NCI-H774 (cell line): ENCODE measurements around the gene WDR27.

Source experiments
- DNase-seq: peaks from one replicate; lab custom pipeline; 2025; lab: John Stamatoyannopoulos, UW

The WDR27 gene

DNA sequence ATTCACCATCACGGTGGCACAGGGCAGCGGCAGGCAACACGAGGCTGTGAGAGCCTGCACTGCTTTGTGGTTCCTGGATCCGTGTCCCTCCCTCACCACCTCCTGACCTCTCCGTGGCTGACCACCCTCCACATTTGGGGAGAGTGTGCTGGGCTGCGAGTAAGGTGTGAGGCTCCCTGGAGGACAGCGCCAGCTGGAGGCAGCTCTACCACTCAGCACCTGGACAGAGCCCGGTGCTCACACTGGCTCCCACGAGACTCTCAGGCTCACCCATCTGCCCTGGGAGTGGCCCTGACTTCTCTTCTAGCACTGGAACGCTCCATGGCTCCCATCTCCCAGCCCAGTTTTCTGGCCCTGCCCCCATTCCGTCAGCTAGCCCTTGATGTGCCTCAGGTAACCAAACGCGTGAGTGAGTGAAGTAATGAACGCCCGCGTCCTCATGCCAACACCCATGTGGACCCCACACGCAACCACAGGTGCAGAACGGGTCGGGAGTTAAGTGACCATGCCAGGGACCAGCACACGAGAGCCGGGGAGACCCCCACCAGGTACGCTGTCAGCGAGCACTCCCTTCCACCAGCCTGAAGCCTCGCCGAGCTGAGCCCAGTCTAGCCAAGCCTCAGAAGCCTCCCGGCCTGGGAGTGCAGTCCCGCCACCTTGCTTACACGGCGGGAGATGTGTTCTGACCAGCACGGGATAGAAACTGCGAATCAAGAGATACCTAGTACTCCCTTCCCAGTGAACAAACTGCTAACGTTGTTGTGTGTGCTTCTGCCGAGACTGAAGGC is 137.2 kb downstream of the WDR27 start:
- no peak for DNase-seq

DNA sequence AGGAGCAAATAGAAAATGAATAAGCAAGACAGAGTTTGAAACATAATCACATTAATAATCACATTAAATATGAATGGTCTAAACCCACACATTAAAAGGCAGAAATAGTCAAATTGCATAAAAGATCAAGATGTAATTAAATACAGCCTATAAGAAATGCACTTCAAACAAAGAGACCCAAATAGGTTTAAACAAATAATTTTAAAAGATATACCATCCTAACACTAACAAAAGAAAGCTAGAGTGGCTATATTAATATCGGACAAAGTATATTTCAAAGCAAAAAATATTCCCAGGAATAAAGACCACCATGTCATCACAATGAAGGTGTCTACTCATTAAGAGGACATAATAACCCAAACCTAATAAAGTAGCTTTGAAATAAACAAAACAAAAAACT is 140.2 kb downstream of the WDR27 start:
- DNase-seq = no peak

DNA sequence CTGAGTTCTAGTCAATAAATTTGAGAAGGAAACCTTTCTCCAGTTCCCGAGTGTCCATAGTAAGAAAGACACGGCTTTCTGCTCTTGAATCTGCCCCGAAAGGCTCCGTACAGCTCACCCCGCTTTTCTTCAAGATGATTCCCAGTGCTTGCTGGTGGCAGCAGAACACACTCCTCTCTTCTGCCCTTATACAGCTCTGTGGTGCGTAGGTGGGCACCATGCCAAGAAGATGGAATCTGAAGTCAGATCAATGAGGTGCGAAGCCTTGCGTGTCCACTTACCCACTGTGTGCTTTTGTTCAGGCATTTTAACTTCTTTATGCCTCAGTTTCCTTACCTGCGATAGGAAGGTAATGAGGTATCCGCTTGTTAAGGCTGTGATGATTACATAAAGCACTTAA is 142.2 kb downstream of the WDR27 start:
- no peak for DNase-seq

DNA sequence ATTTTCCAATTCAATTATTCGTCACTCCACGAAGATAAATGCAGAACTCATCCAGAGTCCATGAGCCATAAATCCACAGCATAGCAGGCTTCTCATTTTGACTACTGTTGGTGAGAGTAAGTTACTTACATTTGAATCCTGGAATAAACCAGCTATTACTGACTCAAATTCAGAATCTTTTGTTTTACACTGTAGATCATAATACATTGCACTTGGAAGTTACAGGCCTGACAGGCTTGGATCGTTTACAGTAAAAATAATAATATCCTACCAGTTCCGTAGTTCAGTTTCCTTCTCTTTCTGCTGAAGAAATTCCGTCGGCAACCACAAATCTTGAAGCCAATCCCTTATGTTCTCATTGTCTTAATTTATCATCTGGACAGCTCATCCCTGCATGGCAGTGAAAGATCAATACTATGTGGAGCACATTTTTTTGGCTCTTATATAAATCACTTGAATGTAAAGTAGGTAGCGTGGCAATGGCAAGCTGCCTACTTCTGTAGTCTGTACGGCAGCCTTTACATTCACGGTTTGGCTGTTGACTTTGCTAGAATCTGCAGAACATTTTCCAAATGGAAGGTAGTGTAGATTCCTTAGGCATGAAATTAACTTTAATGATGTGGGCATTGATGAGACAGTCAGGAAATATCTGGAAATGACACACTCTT is 142.9 kb downstream of the WDR27 start:
- no peak for DNase-seq

DNA sequence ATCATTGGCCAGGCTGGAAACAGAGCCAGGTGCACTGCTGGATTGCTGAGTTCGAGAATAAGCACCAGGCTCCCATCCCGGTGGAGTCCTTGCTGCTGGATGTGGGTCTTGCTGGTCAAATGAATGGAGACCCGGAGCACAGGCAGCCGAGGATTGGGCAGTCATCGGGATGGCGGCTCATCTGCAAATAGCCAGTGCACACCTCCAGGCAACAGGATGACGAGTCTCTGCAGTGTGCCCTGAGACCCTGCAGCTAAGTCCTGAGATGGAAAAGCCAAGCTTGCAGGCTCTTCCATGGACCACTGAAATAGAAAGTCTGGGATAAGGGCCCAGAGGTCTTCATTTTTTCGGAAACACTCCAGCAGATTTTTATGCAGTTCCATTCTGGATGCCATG is 143.5 kb downstream of the WDR27 start:
- DNase-seq = no peak

DNA sequence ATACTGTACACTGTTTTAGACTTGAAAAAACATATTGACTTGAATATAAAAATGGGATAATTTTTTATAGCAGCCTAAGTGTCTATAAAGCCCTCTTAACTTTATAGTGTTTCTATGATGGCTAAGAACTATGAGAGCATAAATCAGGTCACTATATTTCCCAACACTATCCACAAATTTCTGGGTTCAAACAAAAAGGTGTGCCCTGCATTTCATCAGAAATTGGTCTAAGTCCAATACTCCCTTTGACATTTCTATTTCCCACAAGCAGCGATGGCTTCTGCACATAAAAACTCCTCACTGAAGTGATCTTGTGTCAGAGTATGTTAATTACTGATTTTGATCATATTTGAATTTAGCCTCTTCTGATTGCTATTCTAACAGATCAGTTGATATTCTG is 143.9 kb downstream of the WDR27 start:
- DNase-seq = no peak

DNA sequence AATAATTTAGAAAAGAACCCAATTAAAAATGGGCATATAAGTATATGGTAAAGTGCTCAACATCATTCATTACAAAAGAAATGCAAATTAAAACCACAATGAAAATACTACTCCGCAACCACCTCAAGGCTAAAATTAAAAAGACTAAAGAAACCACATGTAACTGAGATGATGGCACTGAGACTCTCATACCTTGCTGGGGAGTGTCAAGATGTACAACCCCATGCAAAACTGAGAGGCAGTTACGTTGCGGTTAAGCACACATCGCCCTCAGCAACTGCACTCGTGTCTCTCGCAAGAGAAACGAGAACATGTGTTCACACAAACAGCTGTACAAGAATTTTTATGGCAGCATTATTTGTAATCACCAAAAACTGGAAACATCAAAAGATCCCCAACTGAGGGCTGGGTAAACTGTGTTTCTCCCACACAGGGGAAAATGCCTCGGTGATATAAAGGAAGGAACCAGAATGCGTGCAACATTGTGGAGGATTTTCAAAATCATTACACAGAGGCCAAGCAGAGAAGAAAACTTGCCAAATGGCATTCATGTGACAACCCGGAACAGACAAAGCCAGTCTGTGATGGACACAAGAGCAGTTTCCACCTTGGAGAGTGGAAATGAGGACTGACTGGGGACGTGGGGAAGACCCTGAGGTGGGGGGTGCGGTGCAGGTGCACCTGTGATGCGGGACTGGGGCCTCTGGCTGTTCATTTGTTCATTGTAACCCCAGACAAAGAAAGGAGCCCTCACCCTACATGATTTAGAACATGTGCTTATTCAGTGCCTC is 144.9 kb downstream of the WDR27 start:
- no peak for DNase-seq

DNA sequence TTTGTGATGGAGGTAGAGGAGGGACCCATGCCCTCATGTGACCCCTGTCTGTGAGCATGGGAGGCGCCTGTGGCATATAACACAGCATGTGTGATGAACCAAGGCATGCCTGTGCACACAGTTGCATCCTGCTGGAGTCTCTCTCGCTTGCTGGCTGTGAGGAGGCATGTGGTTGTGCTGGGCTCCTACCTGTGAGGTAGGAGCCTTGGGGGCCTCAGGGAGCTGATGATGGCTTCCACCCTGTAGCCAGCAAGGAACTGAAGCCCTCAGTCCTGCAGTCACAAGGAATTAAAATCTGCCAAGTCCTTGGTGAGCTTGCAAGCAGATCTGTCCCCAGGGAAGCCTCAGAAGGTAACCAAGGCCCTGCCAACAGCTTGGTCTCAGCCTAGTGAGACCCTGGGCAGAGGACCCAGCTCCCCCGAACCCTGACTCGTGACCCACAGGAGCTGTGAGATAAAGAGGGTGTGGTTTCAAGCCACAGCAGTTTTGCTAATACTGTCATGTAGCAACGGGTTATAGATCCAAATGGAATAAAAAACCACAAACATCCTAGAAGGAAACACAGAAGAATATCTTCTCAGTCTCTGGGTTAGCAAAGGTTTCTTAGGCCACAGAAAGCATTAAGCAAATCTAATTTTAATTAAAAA is 145.7 kb downstream of the WDR27 start:
- no peak for DNase-seq

DNA sequence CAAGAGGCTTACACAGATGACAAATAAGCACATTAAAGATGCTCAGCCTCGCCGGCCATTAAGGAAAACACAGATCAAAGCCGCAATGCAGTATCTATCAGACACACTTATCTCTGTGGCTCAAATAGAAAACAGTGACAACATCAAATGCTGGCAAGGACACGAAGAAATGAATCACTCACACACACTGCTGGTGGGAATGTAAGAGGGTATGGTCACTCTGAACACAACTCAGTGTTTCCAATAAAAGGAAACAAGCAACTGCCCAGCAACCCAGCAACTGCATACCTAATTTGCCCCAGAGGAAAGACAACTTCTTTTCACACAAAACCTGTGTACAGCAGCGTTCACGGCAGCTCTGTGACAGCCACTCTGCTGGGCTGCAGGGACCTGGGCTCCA is 155.8 kb downstream of the WDR27 start:
- no peak for DNase-seq

DNA sequence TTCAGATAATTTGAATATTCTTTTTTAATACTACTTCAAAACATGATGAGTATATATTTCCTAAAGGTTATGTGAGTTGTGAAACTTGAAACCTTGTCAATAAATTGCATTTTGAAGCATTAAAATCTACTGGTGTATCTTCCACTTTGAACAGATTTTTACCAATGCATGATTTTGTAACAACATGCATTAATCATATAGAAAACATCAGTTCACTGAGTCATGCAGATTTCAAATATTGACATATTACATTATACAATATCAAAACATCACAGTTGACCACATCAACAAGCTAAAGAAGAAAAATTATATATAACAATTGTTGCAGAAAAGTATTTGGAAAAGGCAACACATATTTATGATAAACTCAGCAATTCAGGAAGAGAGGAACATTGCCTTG is 158.1 kb downstream of the WDR27 start:
- DNase-seq = no peak

DNA sequence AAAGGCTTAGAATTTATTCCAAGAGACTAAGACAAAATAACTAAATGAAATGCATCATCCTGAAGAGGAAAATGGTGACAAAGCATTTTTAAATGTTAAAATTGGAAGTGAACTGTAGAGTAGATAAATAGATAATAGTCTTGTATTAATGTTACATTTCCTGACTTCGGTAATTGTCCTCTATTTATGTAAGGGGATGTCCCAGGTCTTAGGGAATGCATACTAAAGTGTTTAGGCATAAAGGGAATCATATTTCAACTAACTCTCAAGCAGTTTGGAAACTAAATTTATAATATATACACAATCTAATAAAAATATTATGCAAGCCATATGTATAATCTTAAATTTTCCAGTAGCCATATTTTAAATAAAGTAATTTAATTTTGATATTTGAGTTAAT is 159.3 kb downstream of the WDR27 start:
- no peak for DNase-seq

DNA sequence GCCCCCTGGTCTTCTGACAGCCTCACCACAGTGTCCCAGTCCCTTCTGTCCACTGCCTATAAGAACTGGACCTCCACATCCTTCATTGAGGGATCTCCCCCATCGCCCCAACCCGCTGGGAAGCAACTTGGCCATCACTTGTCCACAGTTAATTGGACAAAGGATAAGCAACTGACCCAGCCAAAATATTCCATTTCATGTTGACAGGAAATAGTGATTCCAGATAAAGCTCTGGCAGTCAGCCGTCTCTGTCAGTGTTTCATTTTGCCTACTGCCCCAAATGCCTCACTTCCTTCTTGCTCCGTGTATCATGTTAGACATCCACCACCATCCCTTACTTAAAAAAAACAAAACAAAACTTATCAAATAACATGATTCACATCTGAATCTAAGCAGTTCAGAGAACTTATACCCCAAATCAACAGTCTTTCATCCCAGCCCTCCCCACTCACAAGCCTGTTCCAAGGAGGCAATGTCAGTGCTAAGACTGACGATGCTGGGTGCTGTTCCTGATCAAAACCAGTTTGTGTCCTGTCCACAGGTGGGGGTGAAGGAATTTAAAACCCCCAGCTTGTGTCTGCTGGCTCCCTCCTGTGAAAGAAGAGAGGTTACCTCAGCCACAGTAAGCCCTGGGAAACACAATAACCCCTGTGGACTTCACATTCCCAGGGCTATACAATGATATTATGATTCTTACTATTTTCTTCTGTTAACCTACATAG is 162.5 kb downstream of the WDR27 start:
- DNase-seq = no peak

DNA sequence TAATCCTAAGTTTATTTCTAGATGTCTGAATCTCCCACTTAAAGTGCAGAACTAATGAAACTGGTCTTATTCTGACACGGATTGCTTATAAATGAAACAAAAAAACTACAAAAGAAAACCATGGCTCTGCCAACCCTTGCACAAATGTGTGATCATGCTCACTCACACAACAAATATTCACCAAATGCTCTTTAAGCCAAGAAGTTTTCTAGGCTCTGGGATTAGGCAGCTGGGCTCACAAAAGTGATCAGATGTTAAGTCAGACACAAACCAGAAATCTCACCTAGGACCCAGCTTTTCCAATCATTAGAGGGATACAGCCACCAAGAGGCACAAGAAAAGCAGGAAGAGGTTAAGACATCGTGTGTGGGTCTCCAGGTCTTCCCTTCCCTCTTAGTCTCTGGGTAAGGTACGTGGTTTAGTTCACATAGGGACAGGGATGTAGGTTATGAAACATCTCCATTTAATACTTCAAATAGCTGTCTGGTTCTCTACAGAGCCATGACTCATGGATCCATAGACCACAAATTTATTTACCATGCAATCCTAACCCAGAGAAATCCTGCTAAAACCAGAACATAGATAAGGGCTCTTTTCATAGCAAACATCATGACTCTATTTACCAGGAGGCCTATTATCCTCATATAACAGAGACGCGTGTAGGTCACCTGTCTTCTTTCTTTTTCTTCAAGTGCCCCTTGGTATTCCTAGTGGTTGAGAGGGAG is 165.2 kb downstream of the WDR27 start:
- DNase-seq = no peak

DNA sequence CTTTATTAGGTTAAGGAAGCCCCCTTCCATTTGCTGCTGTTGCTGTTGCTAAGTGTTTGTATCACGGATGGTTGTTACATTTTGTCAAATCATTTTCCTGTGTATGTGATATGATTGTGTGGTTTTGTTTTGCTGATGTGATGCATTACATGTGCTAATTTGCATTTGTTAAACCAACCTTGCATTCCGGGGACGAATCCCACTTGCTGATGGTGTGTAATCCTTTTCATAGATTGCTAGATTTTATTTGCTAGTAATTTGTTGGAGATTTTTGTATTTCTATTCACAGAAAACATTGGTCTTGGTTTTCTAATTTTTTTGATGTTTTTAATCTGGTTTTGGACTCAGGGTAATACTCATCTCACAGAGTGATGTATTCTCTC is 167.8 kb downstream of the WDR27 start:
- DNase-seq = no peak

DNA sequence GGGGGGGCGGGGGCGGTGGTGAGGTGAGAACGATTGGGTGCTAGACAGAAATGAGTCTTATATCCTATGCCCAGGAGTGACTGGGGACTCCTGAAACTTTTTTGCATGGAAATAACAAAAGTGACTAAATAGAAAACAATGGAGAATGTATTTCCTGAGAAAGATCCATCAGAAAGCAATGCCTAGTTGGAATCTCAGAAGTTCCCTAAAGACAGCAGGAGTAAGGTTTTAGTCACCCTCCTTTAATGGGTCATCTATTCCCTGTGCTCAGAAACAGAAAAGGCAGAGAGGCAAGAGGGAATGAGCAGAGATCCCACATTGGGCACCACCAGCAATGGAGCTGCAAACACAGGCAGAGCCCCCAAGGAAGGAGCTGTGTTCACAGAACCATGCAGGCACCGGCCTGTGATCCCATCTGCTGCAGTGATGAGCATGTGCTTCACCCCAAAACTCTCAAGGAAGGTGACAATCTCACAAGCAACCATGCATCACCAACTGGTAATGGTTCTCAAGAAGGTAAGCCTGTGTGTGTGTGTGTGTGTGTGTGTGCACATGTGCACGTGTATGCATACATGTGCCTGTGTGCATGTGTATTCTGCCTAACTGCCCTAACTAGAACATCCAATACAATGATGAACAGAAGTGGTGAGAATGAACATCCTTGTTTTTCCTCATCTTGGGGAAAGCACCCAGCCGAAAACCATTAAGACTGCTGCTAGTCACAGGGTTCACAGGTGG is 168.4 kb downstream of the WDR27 start:
- DNase-seq = no peak

DNA sequence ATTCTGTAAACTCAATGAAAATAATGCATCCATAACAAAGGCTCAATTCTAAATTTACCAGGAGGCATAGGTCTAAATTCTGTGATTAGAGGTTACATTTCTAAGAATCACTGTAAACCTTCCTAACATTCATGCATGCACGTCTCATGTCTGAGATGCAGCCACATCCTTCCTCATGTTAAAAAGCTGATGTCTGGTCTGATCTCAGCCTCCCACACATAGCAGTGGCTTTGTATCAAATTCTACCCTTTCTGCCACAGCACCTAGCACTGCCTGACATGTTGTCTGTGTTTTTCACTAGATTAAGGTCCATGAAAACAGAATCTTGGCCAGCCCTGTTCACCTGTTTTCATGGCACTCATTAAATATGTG is 171.1 kb downstream of the WDR27 start:
- DNase-seq = no peak

DNA sequence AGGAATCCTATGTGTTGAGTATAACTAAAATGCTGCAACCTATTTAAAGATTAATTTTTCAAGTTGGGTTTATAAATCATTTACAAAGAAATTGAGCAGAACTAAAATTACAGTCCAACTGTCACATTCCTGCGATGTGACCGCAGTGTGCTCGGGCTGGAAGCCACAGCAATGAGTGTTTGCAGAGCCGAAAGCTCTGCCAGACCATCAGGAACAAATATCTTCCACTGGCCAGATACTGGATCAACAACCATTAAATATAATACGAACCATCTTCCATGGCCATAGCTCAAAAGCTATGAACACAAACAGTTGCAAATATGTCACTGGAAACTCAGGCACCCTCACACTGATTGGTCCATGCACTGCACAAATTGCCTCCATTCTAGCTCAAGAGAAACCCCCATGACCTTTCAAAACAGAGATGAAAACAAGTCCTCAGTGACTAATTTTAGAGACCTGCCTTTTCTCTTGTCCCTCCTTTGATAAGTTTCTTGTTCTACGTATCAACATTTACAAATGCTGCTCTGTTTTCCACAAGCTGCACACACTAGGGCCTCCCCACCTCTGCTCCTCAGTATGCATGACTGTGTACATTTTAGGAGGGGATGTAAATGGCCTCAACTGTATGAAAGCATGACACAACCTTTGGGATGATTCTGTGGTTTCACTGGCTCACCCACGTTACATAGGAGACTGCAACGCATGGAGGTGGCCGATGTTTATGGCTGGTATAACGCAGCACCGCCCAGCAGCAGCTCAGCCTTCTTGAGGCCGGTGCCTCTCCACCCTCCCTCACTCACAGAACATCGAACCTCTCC is 171.7 kb downstream of the WDR27 start:
- DNase-seq = peak; percentile 62

DNA sequence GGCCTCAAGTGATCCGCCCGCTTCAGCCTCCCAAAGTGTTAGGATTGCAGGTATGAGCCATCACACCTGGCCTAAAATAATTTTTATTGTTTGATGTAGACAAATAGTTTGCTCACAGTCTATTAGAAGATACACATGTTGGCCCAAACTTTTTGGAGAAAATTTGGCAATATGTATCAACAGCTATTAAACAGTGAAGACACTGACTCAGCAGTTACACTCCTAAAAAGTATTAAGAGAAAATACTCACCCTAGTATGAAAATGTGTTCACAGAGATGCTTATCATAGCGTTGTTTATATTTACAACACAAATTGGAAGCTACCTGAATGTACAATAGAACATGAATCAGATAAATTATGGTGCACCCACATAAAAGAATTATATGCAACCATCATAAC is 173.1 kb downstream of the WDR27 start:
- DNase-seq = no peak

DNA sequence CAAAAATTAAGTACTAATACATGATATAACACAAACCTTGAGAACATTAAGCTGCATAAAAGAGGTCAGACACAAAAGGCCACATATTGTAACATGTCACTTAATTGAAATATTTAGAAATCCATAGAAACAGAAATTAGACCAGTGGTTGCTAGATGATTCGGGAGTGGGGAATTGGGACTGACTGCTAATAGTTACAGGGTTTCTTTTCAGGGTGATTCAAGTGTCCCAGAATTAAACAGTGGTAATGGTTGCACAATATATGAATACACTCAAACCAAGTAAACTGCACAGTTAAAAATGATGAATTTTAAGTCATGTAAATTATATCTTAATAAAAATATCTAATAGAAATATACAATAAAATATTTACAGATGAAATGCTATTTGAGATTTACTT is 174.5 kb downstream of the WDR27 start:
- no peak for DNase-seq

DNA sequence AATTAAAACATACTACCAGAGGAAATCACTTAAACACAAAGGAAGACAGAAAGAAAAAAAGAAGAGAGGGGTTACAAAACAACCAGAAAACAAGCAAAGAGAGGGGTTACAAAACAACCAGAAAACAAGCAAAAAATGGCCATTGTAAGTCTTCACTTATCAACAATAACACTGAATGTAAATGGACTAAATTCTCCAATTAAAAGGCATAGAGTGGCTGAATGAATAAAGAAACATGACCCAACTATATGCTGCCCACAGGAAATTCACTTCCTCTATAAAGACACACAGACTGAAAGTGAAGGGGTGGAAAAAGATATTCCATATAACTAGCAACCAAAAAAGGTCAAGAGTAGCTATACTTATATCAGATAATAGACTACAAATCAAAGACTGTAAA is 180.0 kb downstream of the WDR27 start:
- no peak for DNase-seq
